Measurements from ENCODE around the gene KDM1A. TPM values are rescaled to one million over a fixed set of nuclear protein-coding genes. Genes with fewer than 3 reads are reported as not detected.
"Not testable (repeated sequence)": the region's sequence is repeated elsewhere in the genome, so short reads cannot be mapped to it uniquely, and the experiment has no call there.

KDM1A gene
- total and polyA plus RNA-seq, 7 experiments from 2014 or later = 40.6 to 62.1 (median 48.4) TPM

- no peak for ATAC-seq
- no peaks in the 10 kb centered on the region for H3K36me3 ChIP-seq (ENCODE audit: control insufficient read depth in 2 of 3, insufficient read depth in 3 of 3, low read length in 3 of 3)
- H3K27ac Mint-ChIP-seq = no peak overlapping the region
- H3K4me1 Mint-ChIP-seq = no peaks in the 10 kb centered on the region
- ChIA-PET POLR2A (no interaction called here), CTCF (interaction anchor here (0.7 kb wide), 1 partner anchor 12 kb away, joined by 3 read pairs; no protein-coding TSS in a partner anchor)
- H3K27ac ChIP-seq (ENCODE audit: low read depth, low read length) = no peak overlapping the region
- no peak overlapping the region for H3K4me3 Mint-ChIP-seq
- no peaks in the 10 kb centered on the region for H3K27me3 ChIP-seq (ENCODE audit: control insufficient read depth in 2 of 2, insufficient read depth in 2 of 2, low read length in 2 of 2)
- DNase-seq = no peak
- peaks cover 0 to 10% (median 4%) of the 10 kb centered on the region in 5 donors for H3K27me3 Mint-ChIP-seq
- H3K4me1 ChIP-seq (ENCODE audit: control insufficient read depth in 2 of 2, insufficient read depth in 2 of 2, low read length in 2 of 2) = no peaks in the 10 kb centered on the region
- H3K9me3 ChIP-seq (ENCODE audit: control insufficient read depth in 2 of 3, low read length in 3 of 3) = no peaks in the 10 kb centered on the region
- H3K9me3 Mint-ChIP-seq = no peaks in the 10 kb centered on the region
- H3K36me3 Mint-ChIP-seq = no peaks in the 10 kb centered on the region
- H3K4me3 ChIP-seq (ENCODE audit: low read length) = no peak overlapping the region
- intact Hi-C loops (cut with micrococcal nuclease) = no loop called here
Observed at GRCh38 chr1:23007106-23007505, 12.2 kb upstream of the KDM1A start.

- intact Hi-C loops (cut with micrococcal nuclease) = no loop called here
- Mint-ChIP-seq H3K36me3 (no peaks in the 10 kb centered on the region), H3K9me3 (no peaks in the 10 kb centered on the region), H3K4me1 (no peaks in the 10 kb centered on the region), H3K4me3 (no peak overlapping the region), H3K27me3 (peaks cover 0 to 5% (median 4%) of the 10 kb centered on the region in 5 donors), H3K27ac (no peak overlapping the region)
- Histone ChIP-seq H3K9me3 (ENCODE audit: control insufficient read depth in 2 of 3, low read length in 3 of 3) (no peaks in the 10 kb centered on the region), H3K27ac (ENCODE audit: low read depth, low read length) (no peak overlapping the region), H3K27me3 (ENCODE audit: control insufficient read depth in 2 of 2, insufficient read depth in 2 of 2, low read length in 2 of 2) (no peaks in the 10 kb centered on the region), H3K36me3 (ENCODE audit: control insufficient read depth in 2 of 3, insufficient read depth in 3 of 3, low read length in 3 of 3) (no peaks in the 10 kb centered on the region), H3K4me1 (ENCODE audit: control insufficient read depth in 2 of 2, insufficient read depth in 2 of 2, low read length in 2 of 2) (no peaks in the 10 kb centered on the region), H3K4me3 (ENCODE audit: low read length) (no peak overlapping the region)
- ATAC-seq (no peak), DNase-seq (no peak)
- ChIA-PET POLR2A (no interaction called here), CTCF (no interaction called here)
Observed at GRCh38 chr1:23008901-23009300, 10.4 kb upstream of the KDM1A start.

GRCh38 chr1:23010025-23010424, 9.2 kb upstream of the KDM1A start:
- H3K27ac ChIP-seq (ENCODE audit: low read depth, low read length); H3K4me3 Mint-ChIP-seq; H3K4me1 Mint-ChIP-seq; H3K9me3 Mint-ChIP-seq; H3K36me3 Mint-ChIP-seq; H3K27me3 Mint-ChIP-seq; ATAC-seq; POLR2A ChIA-PET; H3K36me3 ChIP-seq (ENCODE audit: control insufficient read depth in 2 of 3, insufficient read depth in 3 of 3, low read length in 3 of 3); H3K9me3 ChIP-seq (ENCODE audit: control insufficient read depth in 2 of 3, low read length in 3 of 3); DNase-seq; H3K27ac Mint-ChIP-seq; CTCF ChIA-PET; H3K4me1 ChIP-seq (ENCODE audit: control insufficient read depth in 2 of 2, insufficient read depth in 2 of 2, low read length in 2 of 2); H3K27me3 ChIP-seq (ENCODE audit: control insufficient read depth in 2 of 2, insufficient read depth in 2 of 2, low read length in 2 of 2); H3K4me3 ChIP-seq (ENCODE audit: low read length): not testable (repeated sequence)
- intact Hi-C loops (cut with micrococcal nuclease) = loop anchor here in 1 of 2 donors (10.0 kb wide), 1 partner anchor 1225 kb away; the partner anchor contains the start of gene USP48

- Histone ChIP-seq H3K9me3 (ENCODE audit: control insufficient read depth in 2 of 3, low read length in 3 of 3) (no peaks in the 10 kb centered on the region), H3K36me3 (ENCODE audit: control insufficient read depth in 2 of 3, insufficient read depth in 3 of 3, low read length in 3 of 3) (no peaks in the 10 kb centered on the region), H3K27me3 (ENCODE audit: control insufficient read depth in 2 of 2, insufficient read depth in 2 of 2, low read length in 2 of 2) (no peaks in the 10 kb centered on the region), H3K27ac (ENCODE audit: low read depth, low read length) (no peak overlapping the region), H3K4me3 (ENCODE audit: low read length) (no peak overlapping the region), H3K4me1 (ENCODE audit: control insufficient read depth in 2 of 2, insufficient read depth in 2 of 2, low read length in 2 of 2) (peaks cover 0 to 3% of the 10 kb centered on the region in 2 donors)
- POLR2A ChIA-PET = interaction anchor here (0.6 kb wide), 1 partner anchor 41 kb away, joined by 3 read pairs; no protein-coding TSS in a partner anchor
- Mint-ChIP-seq H3K27ac (no peak overlapping the region), H3K4me3 (no peak overlapping the region), H3K4me1 (peaks cover 5 to 7% (median 7%) of the 10 kb centered on the region in 7 donors), H3K9me3 (no peaks in the 10 kb centered on the region), H3K36me3 (no peaks in the 10 kb centered on the region), H3K27me3 (no peaks in the 10 kb centered on the region)
- intact Hi-C loops (cut with micrococcal nuclease) = loop anchor here in 1 of 2 donors (10.0 kb wide), 1 partner anchor 1229 kb away; the partner anchor contains the start of gene USP48
- ATAC-seq = peak; percentile 37
- CTCF ChIA-PET = no interaction called here
- DNase-seq = no peak
Observed at GRCh38 chr1:23013657-23014056, 5.6 kb upstream of the KDM1A start.

- Histone ChIP-seq H3K36me3 (ENCODE audit: control insufficient read depth in 2 of 3, insufficient read depth in 3 of 3, low read length in 3 of 3) (peaks cover 0 to 7% (median 0%) of the 10 kb centered on the region in 3 experiments), H3K4me1 (ENCODE audit: control insufficient read depth in 2 of 2, insufficient read depth in 2 of 2, low read length in 2 of 2) (peaks cover 4 to 14% of the 10 kb centered on the region in 2 donors), H3K27me3 (ENCODE audit: control insufficient read depth in 2 of 2, insufficient read depth in 2 of 2, low read length in 2 of 2) (no peaks in the 10 kb centered on the region), H3K4me3 (ENCODE audit: low read length) (peak overlapping the region; percentile 84), H3K9me3 (ENCODE audit: control insufficient read depth in 2 of 3, low read length in 3 of 3) (no peaks in the 10 kb centered on the region), H3K27ac (ENCODE audit: low read depth, low read length) (peak overlapping the region; percentile 76)
- H3K27ac Mint-ChIP-seq = peak overlapping the region; percentile 86 to 98 (median 93)
- intact Hi-C loops (cut with micrococcal nuclease) = loop anchor here (1.0 to 10.0 kb wide), 7 partner anchors 150 to 1234 kb away; partner anchors contain the start of genes LUZP1 (in 1 of the 2), LYPLA2 (in 1 of the 2), RPL11 (in 1 of the 2) and SRSF10 (in 1 of the 2)
- H3K27me3 Mint-ChIP-seq = no peaks in the 10 kb centered on the region
- H3K4me1 Mint-ChIP-seq = peaks cover 16 to 46% (median 41%) of the 10 kb centered on the region in 7 donors
- H3K36me3 Mint-ChIP-seq = peaks cover 3 to 18% (median 10%) of the 10 kb centered on the region in 5 donors
- H3K9me3 Mint-ChIP-seq = peaks cover 0 to 12% (median 5%) of the 10 kb centered on the region in 11 donors
- ATAC-seq (no peak), DNase-seq (no peak)
- CTCF ChIA-PET = interaction anchor here (0.6 kb wide), 1 partner anchor 674 kb away, joined by 3 read pairs; no protein-coding TSS in a partner anchor
- POLR2A ChIA-PET = interaction anchor here (0.7 to 0.8 kb wide), 2 partner anchors 9 to 40 kb away, joined by 3 read pairs; no protein-coding TSS in a partner anchor
- peak overlapping the region; percentile 87 to 98 (median 98) for H3K4me3 Mint-ChIP-seq
Observed at GRCh38 chr1:23018661-23019093, 591 bp upstream of the KDM1A start.

- no peak for ATAC-seq
Observed at GRCh38 chr1:23019863-23020625, 776 bp downstream of the KDM1A start.

More at GRCh38 chr1:23019863-23020625, 776 bp downstream of the KDM1A start:
- POLR2A ChIA-PET = no interaction called here
- DNase-seq = peak; percentile 6 to 42 (median 21)
- CTCF ChIA-PET = interaction anchor here (0.6 to 1.2 kb wide), 2 partner anchors 11 to 1214 kb away, joined by 3 to 5 read pairs; no protein-coding TSS in a partner anchor
- no peaks in the 10 kb centered on the region for H3K27me3 ChIP-seq (ENCODE audit: control insufficient read depth in 2 of 2, insufficient read depth in 2 of 2, low read length in 2 of 2)
- peak overlapping the region; percentile 84 for H3K4me3 ChIP-seq (ENCODE audit: low read length)
- intact Hi-C loops (cut with micrococcal nuclease) = loop anchor here (1.0 to 10.0 kb wide), 7 partner anchors 148 to 1235 kb away; partner anchors contain the start of genes LUZP1 (in 1 of the 2), LYPLA2 (in 1 of the 2), RPL11 (in 1 of the 2) and SRSF10 (in 1 of the 2)
- peaks cover 0 to 17% (median 5%) of the 10 kb centered on the region in 11 donors for H3K9me3 Mint-ChIP-seq
- H3K36me3 Mint-ChIP-seq = peaks cover 3 to 20% (median 14%) of the 10 kb centered on the region in 5 donors
- peak overlapping the region; percentile 60 to 94 (median 85) for H3K27ac Mint-ChIP-seq
- H3K27me3 Mint-ChIP-seq = no peaks in the 10 kb centered on the region
- H3K9me3 ChIP-seq (ENCODE audit: control insufficient read depth in 2 of 3, low read length in 3 of 3) = no peaks in the 10 kb centered on the region
- H3K27ac ChIP-seq (ENCODE audit: low read depth, low read length) = peak overlapping the region; percentile 76
- H3K4me3 Mint-ChIP-seq = peak overlapping the region; percentile 87 to 97 (median 93)
- H3K36me3 ChIP-seq (ENCODE audit: control insufficient read depth in 2 of 3, insufficient read depth in 3 of 3, low read length in 3 of 3) = peaks cover 0 to 7% (median 0%) of the 10 kb centered on the region in 3 experiments
- H3K4me1 Mint-ChIP-seq = peaks cover 22 to 57% (median 51%) of the 10 kb centered on the region in 7 donors
- peaks cover 4 to 14% of the 10 kb centered on the region in 2 donors for H3K4me1 ChIP-seq (ENCODE audit: control insufficient read depth in 2 of 2, insufficient read depth in 2 of 2, low read length in 2 of 2)

Data from naive thymus-derived CD4-positive, alpha-beta T cell (primary cell).